Measurements from ENCODE around the gene SNRPD1. TPM values are rescaled to one million over a fixed set of nuclear protein-coding genes. Genes with fewer than 3 reads are reported as not detected.
A peak's percentile ranks its signal among the peaks of the same experiment; 100 is the strongest.
"Not testable (repeated sequence)": the region's sequence is repeated elsewhere in the genome, so short reads cannot be mapped to it uniquely, and the experiment has no call there.

SNRPD1 gene
- total and polyA plus RNA-seq, 2 of the 8 experiments (the other 6 are each of a cell fraction or from before 2014, with no cell fraction given) = 59.6 to 180 TPM

DNA sequence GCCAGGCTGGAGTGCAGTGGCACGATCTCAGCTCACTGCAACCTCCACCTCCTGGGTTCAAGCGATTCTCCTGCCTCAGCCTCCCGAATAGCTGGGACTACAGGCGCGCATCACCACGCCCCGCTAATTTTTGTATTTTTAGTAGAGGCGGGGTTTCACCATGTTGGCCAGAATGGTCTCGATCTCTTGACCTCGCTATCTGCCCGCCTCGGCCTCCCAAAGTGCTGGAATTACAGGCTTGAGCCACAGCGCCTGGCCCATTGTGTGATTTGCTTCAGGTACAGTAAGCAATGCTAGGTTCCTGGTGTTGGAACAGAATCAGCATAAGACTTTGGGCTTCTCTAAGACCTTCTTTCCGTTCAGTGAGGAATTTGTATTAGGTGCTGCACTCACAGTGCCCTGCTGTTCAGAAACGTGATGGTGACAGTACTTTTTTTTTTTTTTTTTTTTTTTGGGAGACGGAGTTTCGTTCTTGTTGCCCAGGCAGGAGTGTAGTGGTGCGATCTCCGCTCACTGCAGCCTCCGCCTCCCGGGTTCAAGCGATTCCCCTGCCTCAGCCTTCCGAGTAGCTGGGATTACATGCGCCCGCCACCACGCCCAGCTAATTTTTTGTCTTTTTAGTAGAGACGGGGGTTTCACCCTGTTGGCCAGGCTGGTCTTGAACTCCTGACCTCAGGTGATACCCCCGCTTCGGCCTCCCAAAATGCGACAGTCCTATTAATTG, 551 bp upstream of the SNRPD1 start:
- H3K18ac ChIP-seq (ENCODE audit: extremely low read depth, low read length); H2BK12ac ChIP-seq (ENCODE audit: low read depth, low read length); H4K20me1 ChIP-seq (replicated peaks in 1 of 2; ENCODE audit: control insufficient read depth in 1 of 2, insufficient read depth in 2 of 2, low read length in 2 of 2); H4K91ac ChIP-seq (replicated peaks; ENCODE audit: insufficient read length, low read length); DNase-seq (ENCODE audit: low read depth in 1 of 2, low spot score in 2 of 2); H3K9ac ChIP-seq (replicated peaks in 1 of 4; ENCODE audit: extremely low read depth in 1 of 4, low read depth in 3 of 4, low read length in 3 of 4); FAIRE-seq; H3K27me3 ChIP-seq (replicated peaks in 1 of 4; ENCODE audit: control insufficient read depth in 3 of 4, extremely low read depth in 1 of 4, insufficient read depth in 3 of 4, low read length in 3 of 4); H2BK120ac ChIP-seq (replicated peaks; ENCODE audit: low read depth, low read length); H3K9me3 ChIP-seq (ENCODE audit: insufficient read depth in 2 of 2, low read depth in 1 of 2, low read length in 1 of 2); H3K23me2 ChIP-seq (ENCODE audit: low read depth, low read length); H2BK5ac ChIP-seq (ENCODE audit: low read depth, low read length); H3K23ac ChIP-seq (ENCODE audit: insufficient read length); H3K14ac ChIP-seq (ENCODE audit: insufficient read length); H3K27ac ChIP-seq (ENCODE audit: low read depth, low read length); H3K4ac ChIP-seq (replicated peaks; ENCODE audit: insufficient read length, low read depth, low read length); H3K4me1 ChIP-seq (replicated peaks in 1 of 4; ENCODE audit: control insufficient read depth in 3 of 4, insufficient read depth in 4 of 4, low read length in 3 of 4); H2BK15ac ChIP-seq (ENCODE audit: low read length); H3K56ac ChIP-seq (replicated peaks; ENCODE audit: insufficient read length, low read depth, low read length); H3K79me1 ChIP-seq (ENCODE audit: low read depth, low read length); H4K8ac ChIP-seq (ENCODE audit: extremely low read depth, insufficient read depth, low read length): not testable (repeated sequence)
- POLR2A ChIA-PET (ENCODE audit: partially characterized antibody) = interaction anchor here (0.6 to 6.5 kb wide), 10 partner anchors 11 to 369 kb away, joined by 3 to 77 read pairs (median 4); partner anchors contain the start of genes ABHD3 and ESCO1
- peaks cover 30 to 44% of the 10 kb centered on the region in 2 experiments for H3K79me2 ChIP-seq (ENCODE audit: control insufficient read depth in 1 of 2, insufficient read depth in 2 of 2, low read length in 2 of 2)
- whole genome bisulfite sequencing, 2 experiments (ENCODE audit: extremely low coverage in 1 of 2, insufficient coverage in 1 of 2, insufficient read length in 1 of 2, insufficient replicate concordance in 2 of 2, low coverage in 1 of 2, low lambda C conversion rate in 2 of 2, missing lambda C conversion rate in 1 of 2) = 72% methylated on average over 27 of the region's 30 CpGs; no CpG with 5 or more reads in 1 of the 2 experiments
- H3K4me3 ChIP-seq (ENCODE audit: extremely low read depth in 1 of 4, insufficient read depth in 2 of 4, low read depth in 3 of 4, low read length in 4 of 4) = peak overlapping the region in 3 of 4 experiments; percentile 91 to 99 (median 95); a peak in 4 of 8 replicates
- peak overlapping the region; percentile 52 for H4K5ac ChIP-seq (ENCODE audit: insufficient read length, low read depth, low read length)
- 0 out of 2 replicates have a peak overlapping the region, but pooled peaks have one; percentile 33 for H2AK5ac ChIP-seq (ENCODE audit: low read depth, low read length)
- H3K36me3 ChIP-seq (ENCODE audit: control insufficient read depth in 2 of 4, insufficient read depth in 4 of 4, low read length in 3 of 4) = peaks cover 0 to 11% (median 0%) of the 10 kb centered on the region in 4 experiments; a peak in 2 of 8 replicates
- 0 out of 2 replicates have a peak overlapping the region, but pooled peaks have one; percentile 61 for H2BK20ac ChIP-seq (ENCODE audit: low read length)
- peak overlapping the region in 1 of 2 experiments; percentile 14; a peak in 1 of 4 replicates for H3K4me2 ChIP-seq (ENCODE audit: insufficient read depth in 1 of 2, low read depth in 2 of 2, low read length in 2 of 2)
- H2AFZ ChIP-seq (ENCODE audit: low read length) = peak overlapping the region; percentile 98
- CTCF ChIA-PET (ENCODE audit: partially characterized antibody) = interaction anchor here (1.2 to 5.3 kb wide), 6 partner anchors 8 to 73 kb away, joined by 3 to 52 read pairs (median 6); partner anchors contain the start of gene ESCO1

Measured in H1 (cell line).